Ovary (tissue), 9 donors: ENCODE results near the gene RAP1GAP2. TPM values are rescaled to one million over a fixed set of nuclear protein-coding genes. Genes with fewer than 3 reads are reported as not detected.

Experiments
- DNase-seq, 5 donors: peaks; one replicate each; pipeline ENCODE4 v3.0.0-alpha.2; 2019 to 2020
- H3K27ac ChIP-seq, 2 donors: fragments of 200-600 bp; one replicate each; pipeline versions ENCODE4 v1.5.1 to v1.8.0; 2019 to 2022
- H3K27me3 ChIP-seq: fragments of 200-600 bp; one replicate; pipeline ENCODE4 v1.8.0; 2022
- H3K36me3 ChIP-seq: fragments of 200-600 bp; sonication (generic); one replicate; pipeline ENCODE4 v1.5.1; 2019
- H3K4me1 ChIP-seq: one replicate; pipeline ENCODE4 v1.8.1; 2013; ENCODE audit warnings: mild to moderate bottlenecking, moderate library complexity; ENCODE audit not compliant: insufficient read depth
- H3K4me3 ChIP-seq: fragments of 200-600 bp; sonication (generic); one replicate; pipeline ENCODE4 v1.5.1; 2017
- H3K9me3 ChIP-seq, 2 donors: fragments of 200-600 bp in 1 of 2; sonication (generic) in 1 of 2; one replicate each; pipeline versions ENCODE4 v1.5.1 to v1.8.1; 2013 to 2019; ENCODE audit warnings: mild to moderate bottlenecking in 1 of 2, moderate library complexity in 1 of 2
- CTCF ChIP-seq, 3 donors: fragments of 450-650 bp in 2 of 3; fragments of 200-600 bp in 1 of 3; IDR thresholded peaks; one replicate each; pipeline versions ENCODE4 v1.5.1 to v1.8.0; 2016 to 2022; ENCODE audit warnings: antibody characterized with exemption in 3 of 3, mild to moderate bottlenecking in 1 of 3
- EP300 ChIP-seq: sonication (generic); formaldehyde crosslinking; IDR thresholded peaks from one replicate; pipeline ENCODE4 v1.6.1; 2017; ENCODE audit warnings: antibody characterized with exemption
- POLR2A ChIP-seq: fragments of 450-650 bp; IDR thresholded peaks from one replicate; pipeline ENCODE4 v1.6.1; 2017; ENCODE audit warnings: antibody characterized with exemption, mild to moderate bottlenecking, moderate library complexity
- WGBS, 3 donors: extraction: QIAGEN DNeasy Blood & Tissue Kit in 1 of 3; methylation state at CpG; one replicate each; pipeline versions ENCODE4 v1.1.5 to v1.1.7; 2013 to 2017; 5-methylcytosine and 5-hydroxymethylcytosine counted together
- intact Hi-C, 4 donors: fragments of 100-400 bp; cut with DNase I; formaldehyde crosslinking; loops; one replicate each; pipeline versions ENCODE4 v1.11.0 to v1.15.1; 2022 to 2023
- polyA plus RNA-seq, 2 donors: library from polyadenylated mRNA; stranded (reverse); fragments of 200-250 nt in 1 of 2; fragments of 350-450 nt in 1 of 2; fragmentation: Illumina TruSeq in 1 of 2; extraction: RNeasy Lipid Tissue Mini Kit (QIAGEN cat#74804) in 1 of 2; gene quantifications; one replicate each; pipeline ENCODE4 v1.2.3, GENCODE V29; 2013 to 2014
- total RNA-seq, 7 donors: library from RNA; depleted of rRNA in 2 of 7; stranded (reverse); fragments of >200 nt in 2 of 7; fragmentation: NEBNext Ultra II Directional in 3 of 7; extraction: Animal tissue kit (Norgen Biotek cat#: 25700) in 3 of 7; gene quantifications; one replicate each; pipeline versions ENCODE4 v1.1.0 to v1.2.4, GENCODE V29; 2016 to 2023
- donor health status: DM: no; HTN: no; CAD: no; lungs with moderate emphysema.
- donor health status: DM: no; HTN: no; CAD: no.
- donor health status: Bipolar disorder and iron deficiency.
- donor health status: DM: yes; HTN: yes; CAD: no.
- donor health status: DM: no; HTN: no; CAD: no.
- donor health status: DM: yes; HTN: yes; CAD: no.

Gene RAP1GAP2
- total and polyA plus RNA-seq, 9 donors, result 4.3 to 15.4 (median 12.3) TPM

- Histone ChIP-seq H3K4me1 (no peaks in the 10 kb centered on the region), H3K27me3 (no peaks in the 10 kb centered on the region), H3K9me3 (no peaks in the 10 kb centered on the region), H3K4me3 (no peak overlapping the region), H3K27ac (no peak overlapping the region), H3K36me3 (no peaks in the 10 kb centered on the region)
- no peak for TF ChIP-seq EP300
- no peak for TF ChIP-seq CTCF (IDR thresholded peaks at IDR 0.05)
- no peak for TF ChIP-seq POLR2A
- 37 to 53% (median 48%) methylated on average over 3 of the region's 3 CpGs for WGBS, 3 donors
- intact Hi-C loops, result no loop called here
- DNase-seq, result no peak
These were observed 9.7 kb downstream of the RAP1GAP2 start for GRCh38 chr17:2805961-2806360.

- H3K27ac ChIP-seq, result no peak overlapping the region
These were observed 12.4 kb downstream of the RAP1GAP2 start for GRCh38 chr17:2808367-2809335.

GRCh38 chr17:2809337-2809736, 13.1 kb downstream of the RAP1GAP2 start:
- H3K9me3 ChIP-seq, result no peaks in the 10 kb centered on the region
- WGBS, 3 donors, result 89 to 92% (median 89%) methylated on average over 14 of the region's 14 CpGs
- H3K4me3 ChIP-seq, result no peak overlapping the region
- intact Hi-C loops, result no loop called here
- H3K36me3 ChIP-seq, result no peaks in the 10 kb centered on the region
- H3K27ac ChIP-seq, result no peak overlapping the region
- TF ChIP-seq EP300, result no peak
- TF ChIP-seq CTCF (IDR thresholded peaks at IDR 0.05), result no peak
- TF ChIP-seq POLR2A, result no peak
- H3K4me1 ChIP-seq, result no peaks in the 10 kb centered on the region
- no peaks in the 10 kb centered on the region for H3K27me3 ChIP-seq
- no peak for DNase-seq

More at GRCh38 chr17:2808367-2809335, 12.4 kb downstream of the RAP1GAP2 start:
- Histone ChIP-seq H3K4me3 (no peak overlapping the region), H3K9me3 (no peaks in the 10 kb centered on the region), H3K27me3 (no peaks in the 10 kb centered on the region), H3K36me3 (no peaks in the 10 kb centered on the region), H3K4me1 (no peaks in the 10 kb centered on the region)
- intact Hi-C loops, result no loop called here
- no peak for DNase-seq
- WGBS, 3 donors, result 80 to 89% (median 82%) methylated on average over 30 of the region's 30 CpGs
- TF ChIP-seq CTCF (IDR thresholded peaks at IDR 0.05) (no peak), EP300 (no peak), POLR2A (no peak)

- Histone ChIP-seq H3K4me1 (no peaks in the 10 kb centered on the region), H3K4me3 (no peak overlapping the region), H3K27ac (no peak overlapping the region), H3K9me3 (no peaks in the 10 kb centered on the region), H3K36me3 (no peaks in the 10 kb centered on the region), H3K27me3 (no peaks in the 10 kb centered on the region)
- intact Hi-C loops, result loop anchor here in 1 of 4 donors (5.0 kb wide), 1 partner anchor 442 kb away; no protein-coding TSS in a partner anchor
- no peak for DNase-seq
- no peak for TF ChIP-seq CTCF (IDR thresholded peaks at IDR 0.05)
- TF ChIP-seq EP300, result no peak
- no peak for TF ChIP-seq POLR2A
- 54 to 62% (median 58%) methylated on average over 5 of the region's 5 CpGs for WGBS, 3 donors
These were observed 17.8 kb downstream of the RAP1GAP2 start for GRCh38 chr17:2814049-2814448.
